ENCODE measurements around the gene TPPP.
A peak's percentile ranks its signal among the peaks of the same experiment; 100 is the strongest.

Gene TPPP

GRCh38 chr5:674630-675011 lies 18.5 kb downstream of the TPPP start:
- Mint-ChIP-seq H3K4me1 (ENCODE audit: low read depth) (peaks cover 8% of the 10 kb centered on the region), H3K9me3 (ENCODE audit: low read depth) (no peaks in the 10 kb centered on the region), H3K27me3 (peaks cover 2% of the 10 kb centered on the region), H3K4me3 (no peak overlapping the region), H3K36me3 (no peaks in the 10 kb centered on the region), H3K27ac (no peak overlapping the region)

GRCh38 chr5:673831-674629 lies 19.1 kb downstream of the TPPP start:
- Mint-ChIP-seq H3K9me3 (ENCODE audit: low read depth) (no peaks in the 10 kb centered on the region), H3K36me3 (no peaks in the 10 kb centered on the region), H3K27ac (no peak overlapping the region), H3K4me1 (ENCODE audit: low read depth) (peaks cover 8% of the 10 kb centered on the region), H3K4me3 (no peak overlapping the region), H3K27me3 (peaks cover 2% of the 10 kb centered on the region)

GRCh38 chr5:673161-673830 lies 19.9 kb downstream of the TPPP start:
- Mint-ChIP-seq H3K27me3 (peaks cover 2% of the 10 kb centered on the region), H3K9me3 (ENCODE audit: low read depth) (no peaks in the 10 kb centered on the region), H3K27ac (no peak overlapping the region), H3K36me3 (no peaks in the 10 kb centered on the region), H3K4me1 (ENCODE audit: low read depth) (peaks cover 8% of the 10 kb centered on the region), H3K4me3 (no peak overlapping the region)

- Mint-ChIP-seq H3K36me3 (peaks cover under 1% of the 10 kb centered on the region), H3K4me3 (peak overlapping the region; percentile 32), H3K27me3 (peaks cover 2% of the 10 kb centered on the region)
Measured at GRCh38 chr5:672329-673160, 20.6 kb downstream of the TPPP start.

GRCh38 chr5:671459-672328 lies 21.5 kb downstream of the TPPP start:
- H3K4me3 Mint-ChIP-seq, result no peak overlapping the region

More at GRCh38 chr5:672329-673160, 20.6 kb downstream of the TPPP start:
- H3K27ac Mint-ChIP-seq, result no peak overlapping the region
- H3K9me3 Mint-ChIP-seq (ENCODE audit: low read depth), result no peaks in the 10 kb centered on the region
- H3K4me1 Mint-ChIP-seq (ENCODE audit: low read depth), result peaks cover 8% of the 10 kb centered on the region

GRCh38 chr5:670396-671270 lies 22.5 kb downstream of the TPPP start:
- no peak overlapping the region for H3K4me3 Mint-ChIP-seq
- H3K9me3 Mint-ChIP-seq (ENCODE audit: low read depth), result no peaks in the 10 kb centered on the region
- peaks cover 3% of the 10 kb centered on the region for H3K36me3 Mint-ChIP-seq
- no peaks in the 10 kb centered on the region for H3K27me3 Mint-ChIP-seq
- no peak overlapping the region for H3K27ac Mint-ChIP-seq
- H3K4me1 Mint-ChIP-seq (ENCODE audit: low read depth), result peaks cover 8% of the 10 kb centered on the region

More at GRCh38 chr5:671459-672328, 21.5 kb downstream of the TPPP start:
- Mint-ChIP-seq H3K27me3 (peaks cover 2% of the 10 kb centered on the region), H3K27ac (no peak overlapping the region), H3K36me3 (peaks cover 3% of the 10 kb centered on the region), H3K9me3 (ENCODE audit: low read depth) (no peaks in the 10 kb centered on the region), H3K4me1 (ENCODE audit: low read depth) (peaks cover 8% of the 10 kb centered on the region)

GRCh38 chr5:669842-670395 lies 23.2 kb downstream of the TPPP start:
- H3K9me3 Mint-ChIP-seq (ENCODE audit: low read depth), result no peaks in the 10 kb centered on the region
- no peak overlapping the region for H3K4me3 Mint-ChIP-seq
- peaks cover 8% of the 10 kb centered on the region for H3K4me1 Mint-ChIP-seq (ENCODE audit: low read depth)
- no peak overlapping the region for H3K27ac Mint-ChIP-seq
- H3K27me3 Mint-ChIP-seq, result no peaks in the 10 kb centered on the region
- peaks cover 3% of the 10 kb centered on the region for H3K36me3 Mint-ChIP-seq

GRCh38 chr5:669111-669841 lies 23.9 kb downstream of the TPPP start:
- H3K9me3 Mint-ChIP-seq (ENCODE audit: low read depth), result no peaks in the 10 kb centered on the region
- H3K4me1 Mint-ChIP-seq (ENCODE audit: low read depth), result peaks cover 8% of the 10 kb centered on the region
- H3K27me3 Mint-ChIP-seq, result no peaks in the 10 kb centered on the region
- no peak overlapping the region for H3K27ac Mint-ChIP-seq
- no peak overlapping the region for H3K4me3 Mint-ChIP-seq
- peaks cover 3% of the 10 kb centered on the region for H3K36me3 Mint-ChIP-seq

- H3K4me1 Mint-ChIP-seq (ENCODE audit: low read depth), result peaks cover 8% of the 10 kb centered on the region
- H3K9me3 Mint-ChIP-seq (ENCODE audit: low read depth), result no peaks in the 10 kb centered on the region
- no peak overlapping the region for H3K27ac Mint-ChIP-seq
- H3K27me3 Mint-ChIP-seq, result no peaks in the 10 kb centered on the region
- H3K36me3 Mint-ChIP-seq, result peaks cover 3% of the 10 kb centered on the region
- no peak overlapping the region for H3K4me3 Mint-ChIP-seq
Measured at GRCh38 chr5:668283-668995, 24.7 kb downstream of the TPPP start.

- Mint-ChIP-seq H3K27me3 (no peaks in the 10 kb centered on the region), H3K9me3 (ENCODE audit: low read depth) (no peaks in the 10 kb centered on the region), H3K4me3 (no peak overlapping the region), H3K36me3 (peaks cover 3% of the 10 kb centered on the region), H3K27ac (no peak overlapping the region), H3K4me1 (ENCODE audit: low read depth) (no peaks in the 10 kb centered on the region)
Measured at GRCh38 chr5:666816-667498, 26.2 kb downstream of the TPPP start.

GRCh38 chr5:665956-666711 lies 27.0 kb downstream of the TPPP start:
- Mint-ChIP-seq H3K36me3 (peaks cover 5% of the 10 kb centered on the region), H3K4me1 (ENCODE audit: low read depth) (no peaks in the 10 kb centered on the region), H3K4me3 (no peak overlapping the region), H3K27me3 (no peaks in the 10 kb centered on the region), H3K9me3 (ENCODE audit: low read depth) (no peaks in the 10 kb centered on the region), H3K27ac (no peak overlapping the region)
